Omental fat pad (tissue), 4 donors: ENCODE data around the gene DENND4C. TPM values are rescaled to one million over a fixed set of nuclear protein-coding genes. Genes with fewer than 3 reads are reported as not detected.
"Not testable (repeated sequence)": the region's sequence is repeated elsewhere in the genome, so short reads cannot be mapped to it uniquely, and the experiment has no call there.

Experiments used
- ATAC-seq: fragments of 150-250 bp; one replicate; pipeline ENCODE4 v1.9.1; 2016; ENCODE audit warnings: mild to moderate bottlenecking, moderate library complexity; ENCODE audit not compliant: low FRiP score
- DNase-seq: peaks from one replicate; pipeline ENCODE4 v3.0.0-alpha.2; 2019; ENCODE audit warnings: low spot score
- CTCF ChIP-seq, 3 donors: fragments of 450-650 bp; IDR thresholded peaks; one replicate each; pipeline ENCODE4 v1.5.1; 2016 to 2017; ENCODE audit warnings: antibody characterized with exemption in 3 of 3, mild to moderate bottlenecking in 3 of 3, moderate library complexity in 2 of 3
- total RNA-seq, 4 donors: library from RNA; depleted of rRNA; stranded (reverse); fragments of >200 nt; gene quantifications; one replicate each; pipeline ENCODE4 v1.1.0, GENCODE V29; 2016

DENND4C gene
- total RNA-seq, 4 donors from 2014 or later, result 80.0 to 133 (median 113) TPM

GRCh38 chr9:19252174-19252884 lies 21.8 kb downstream of the DENND4C start:
- no peak for TF ChIP-seq CTCF (IDR thresholded peaks at IDR 0.05)
- ATAC-seq, result no peak
- DNase-seq, result no peak

- no peak for TF ChIP-seq CTCF (IDR thresholded peaks at IDR 0.05)
- ATAC-seq (no peak), DNase-seq (no peak)
Measured at GRCh38 chr9:19252885-19253219, 22.4 kb downstream of the DENND4C start.

DNA sequence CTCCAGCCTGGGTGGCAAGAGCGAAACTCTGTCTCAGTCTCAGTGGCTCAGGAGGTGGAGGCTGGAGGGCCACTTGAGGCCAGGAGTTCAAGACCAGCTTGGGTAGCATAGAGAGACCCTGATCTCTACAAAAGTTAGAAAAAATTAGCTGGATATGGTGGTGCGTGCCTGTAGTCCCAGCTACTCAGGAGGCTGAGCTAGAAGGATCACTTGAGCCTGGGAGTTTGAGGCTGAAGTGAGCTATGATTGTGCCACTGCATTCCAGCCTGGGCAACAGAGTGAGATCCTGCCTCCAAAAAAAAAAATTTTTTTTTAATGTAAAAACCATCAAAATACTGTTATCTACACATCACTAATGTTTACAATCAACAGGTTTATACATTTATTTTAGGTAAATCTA lies 24.6 kb downstream of the DENND4C start:
- ATAC-seq (no peak), DNase-seq (no peak)
- no peak for TF ChIP-seq CTCF (IDR thresholded peaks at IDR 0.05)

GRCh38 chr9:19255821-19256220 lies 25.3 kb downstream of the DENND4C start:
- ATAC-seq, result no peak
- no peak for TF ChIP-seq CTCF (IDR thresholded peaks at IDR 0.05)
- no peak for DNase-seq

DNA sequence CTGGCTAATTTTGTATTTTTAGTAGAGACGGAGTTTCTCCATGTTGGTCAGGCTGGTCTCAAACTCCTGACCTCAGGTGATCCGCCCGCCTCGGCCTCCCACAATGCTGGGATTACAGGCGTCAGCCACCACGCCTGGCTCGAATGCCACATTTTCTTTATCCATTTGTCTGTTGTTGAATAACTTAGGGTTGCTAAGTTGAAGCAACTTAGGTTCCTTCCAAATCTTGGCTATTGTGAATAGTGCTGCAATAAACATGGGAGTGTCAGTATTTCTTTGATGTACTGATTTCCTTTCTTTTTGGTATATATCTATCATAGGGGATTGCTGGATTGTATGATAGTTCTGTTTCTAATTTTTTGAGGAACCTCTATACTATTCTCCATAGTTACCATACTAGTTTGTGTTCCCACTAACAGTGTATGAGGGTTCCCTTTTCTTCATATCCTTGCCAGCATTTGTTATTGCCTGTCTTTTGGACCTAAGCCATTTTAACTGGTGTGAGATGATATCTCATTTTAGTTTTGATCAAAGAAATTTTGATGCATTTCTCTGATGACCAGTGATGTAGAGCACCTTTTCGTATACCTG lies 29.3 kb downstream of the DENND4C start:
- not testable (repeated sequence) for ATAC-seq

DNA sequence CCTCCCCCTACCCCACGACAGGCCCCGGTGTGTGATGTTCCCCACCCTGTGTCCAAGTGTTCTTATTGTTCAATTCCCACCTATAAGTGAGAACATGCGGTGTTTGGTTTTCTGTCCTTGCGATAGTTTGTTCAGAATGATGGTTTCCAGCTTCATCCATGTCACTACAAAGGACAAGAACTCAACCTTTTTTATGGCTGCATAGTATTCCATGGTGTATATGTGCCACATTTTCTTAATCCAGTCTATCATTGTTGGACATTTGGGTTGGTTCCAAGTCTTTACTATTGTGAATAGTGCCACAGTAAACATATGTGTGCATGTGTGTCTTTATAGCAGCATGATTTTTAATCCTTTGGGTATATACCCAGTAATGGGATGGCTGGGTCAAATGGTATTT lies 35.1 kb downstream of the DENND4C start:
- not testable (repeated sequence) for ATAC-seq, DNase-seq

More for the DNA sequence above, 29.3 kb downstream of the DENND4C start:
- not testable (repeated sequence) for DNase-seq

GRCh38 chr9:19266778-19267384 lies 36.4 kb downstream of the DENND4C start:
- DNase-seq, ATAC-seq: not testable (repeated sequence)

DNA sequence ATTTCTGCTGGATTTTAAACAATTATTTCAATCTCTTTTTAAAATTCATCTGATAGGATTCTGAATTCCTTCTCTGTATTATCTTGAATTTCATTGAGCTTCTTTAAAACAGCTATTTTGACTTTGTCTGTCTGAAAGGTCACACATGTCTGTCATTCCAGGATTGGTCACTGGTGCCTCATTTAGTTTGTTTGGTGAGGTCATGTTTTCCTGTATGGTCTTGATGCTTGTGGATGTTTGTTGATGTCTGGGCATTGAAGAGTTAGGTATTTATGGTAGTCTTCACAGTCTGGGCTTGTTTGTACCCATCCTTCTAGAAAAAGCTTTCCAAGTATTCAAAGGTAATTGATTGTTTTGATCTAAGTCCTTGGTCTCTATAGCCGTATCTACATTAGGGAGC lies 39.1 kb downstream of the DENND4C start:
- no peak for TF ChIP-seq CTCF (IDR thresholded peaks at IDR 0.05)
- no peak for ATAC-seq
- DNase-seq, result no peak
